Daoy (cell line): ENCODE results near the gene XIST. TPM values are rescaled to one million over a fixed set of nuclear protein-coding genes. Genes with fewer than 3 reads are reported as not detected.
"Not testable (repeated sequence)": the region's sequence is repeated elsewhere in the genome, so short reads cannot be mapped to it uniquely, and the experiment has no call there.

Source experiments
- DNase-seq: peaks from one replicate; pipeline ENCODE4 v3.0.0-alpha.2; 2015; ENCODE audit warnings: low read depth
- total RNA-seq: library from RNA; depleted of rRNA; stranded (reverse); fragments of >200 nt; shearing (Covaris generic); gene quantifications from 2 replicates; pipeline ENCODE4 v1.2.3, GENCODE V29; 2014

The XIST gene
- total RNA-seq, 1 experiment from 2014 or later = 0.23 TPM

- DNase-seq = no peak
These were observed 13.4 kb downstream of the XIST start for GRCh38 chrX:73839152-73839551.

- DNase-seq = no peak
These were observed 14.4 kb downstream of the XIST start for GRCh38 chrX:73838123-73838522.

- DNase-seq = no peak
These were observed 15.5 kb downstream of the XIST start for GRCh38 chrX:73836956-73837477.

GRCh38 chrX:73834219-73834618 is 18.3 kb downstream of the XIST start:
- no peak for DNase-seq

- DNase-seq = no peak
These were observed 20.2 kb downstream of the XIST start for GRCh38 chrX:73832319-73832718.

- no peak for DNase-seq
These were observed 21.0 kb downstream of the XIST start for GRCh38 chrX:73831500-73831899.

GRCh38 chrX:73830489-73831414 is 21.8 kb downstream of the XIST start:
- no peak for DNase-seq

- DNase-seq = no peak
These were observed 22.5 kb downstream of the XIST start for GRCh38 chrX:73829890-73830466.

- DNase-seq = no peak
These were observed 24.3 kb downstream of the XIST start for GRCh38 chrX:73828080-73828720.

GRCh38 chrX:73827406-73827805 is 25.1 kb downstream of the XIST start:
- DNase-seq = no peak

- no peak for DNase-seq
These were observed 25.5 kb downstream of the XIST start for GRCh38 chrX:73826996-73827395.

- no peak for DNase-seq
These were observed 26.9 kb downstream of the XIST start for GRCh38 chrX:73825569-73825968.

- DNase-seq = no peak
These were observed 29.0 kb downstream of the XIST start for GRCh38 chrX:73823473-73824004.

- no peak for DNase-seq
These were observed 29.7 kb downstream of the XIST start for GRCh38 chrX:73822775-73823174.

- DNase-seq = no peak
These were observed 30.5 kb downstream of the XIST start for GRCh38 chrX:73821921-73822559.

- not testable (repeated sequence) for DNase-seq
These were observed 32.5 kb downstream of the XIST start for GRCh38 chrX:73819864-73820558.

GRCh38 chrX:73818200-73819116 is 34.1 kb downstream of the XIST start:
- DNase-seq = no peak

GRCh38 chrX:73817393-73818199 is 34.9 kb downstream of the XIST start:
- no peak for DNase-seq

GRCh38 chrX:73812256-73812655 is 40.3 kb downstream of the XIST start:
- DNase-seq = no peak
